ENCODE measurements around the gene CARMIL1. TPM values are rescaled to one million over a fixed set of nuclear protein-coding genes. Genes with fewer than 3 reads are reported as not detected.

Gene CARMIL1
- total RNA-seq: 1 to 10 TPM; 3.9 to 4.0 TPM

DNA sequence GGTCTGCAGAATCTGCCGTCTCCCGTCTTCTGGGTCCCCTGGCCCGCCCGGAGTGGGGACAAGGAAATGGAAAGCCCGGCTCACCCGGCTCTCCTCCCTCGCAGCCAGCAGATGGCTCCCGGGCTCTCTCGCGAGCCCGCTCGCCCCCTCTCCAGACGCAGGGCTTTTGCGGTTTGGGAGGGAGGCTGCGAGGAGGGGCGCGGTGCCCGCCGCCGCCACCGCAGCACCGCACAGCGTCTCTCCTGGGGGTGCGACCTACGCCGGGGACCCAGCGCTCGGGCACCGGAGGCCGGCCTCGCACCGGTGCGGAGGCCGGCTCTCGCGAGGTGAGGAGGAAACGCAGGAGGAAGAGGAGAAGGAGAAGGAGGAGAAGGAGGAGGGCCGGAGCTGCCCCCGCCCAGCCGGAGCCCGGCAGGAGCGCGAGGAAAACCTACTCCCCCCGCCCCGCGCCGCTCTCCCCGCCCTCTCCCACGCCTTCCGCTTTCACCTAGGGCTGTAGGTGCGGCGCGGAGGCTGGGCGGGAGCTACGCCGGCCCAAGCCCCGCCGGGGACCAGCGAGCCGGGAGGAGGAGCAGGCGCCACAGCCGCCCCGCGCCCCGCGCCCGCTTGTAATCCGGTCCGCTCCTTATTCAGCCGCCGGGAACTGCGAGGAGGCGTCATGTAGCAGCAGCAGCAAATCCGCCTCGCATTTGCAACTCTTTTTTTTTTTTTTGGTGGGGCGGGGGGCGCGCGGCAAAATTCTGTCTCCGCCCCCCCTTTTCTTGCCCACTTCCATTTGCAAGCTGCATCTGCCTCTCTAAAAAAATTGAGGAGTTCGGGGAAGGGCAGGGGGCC is at the start of gene CARMIL1:
Gene CARMIL1, plus strand, starts transcription at position 461 of the 834 bp plus-strand sequence. CDS start 422 bp downstream, outside the sequence.
- Mint-ChIP-seq H3K4me3 (peak within 1 kb of the TSS; percentile 83), H3K36me3 (ENCODE audit: low read depth) (no peaks in the 10 kb centered on the region), H3K9me3 (no peaks in the 10 kb centered on the region), H3K27me3 (ENCODE audit: low read depth) (no peaks in the 10 kb centered on the region), H3K27ac (peak within 1 kb of the TSS; percentile 60), H3K4me1 (ENCODE audit: low read depth) (peaks cover 29% of the 10 kb centered on the region)
- peak; percentile 76 for DNase-seq
- CTCF ChIA-PET: interaction anchor here (0.5 to 4.6 kb wide), 38 partner anchors 8 to 314 kb away, joined by 3 to 93 read pairs (median 4); no protein-coding TSS in a partner anchor
- intact Hi-C loops (cut with micrococcal nuclease): loop anchor here (1.0 to 10.0 kb wide), 6 partner anchors 28 to 738 kb away; a partner anchor contains a TSS

DNA sequence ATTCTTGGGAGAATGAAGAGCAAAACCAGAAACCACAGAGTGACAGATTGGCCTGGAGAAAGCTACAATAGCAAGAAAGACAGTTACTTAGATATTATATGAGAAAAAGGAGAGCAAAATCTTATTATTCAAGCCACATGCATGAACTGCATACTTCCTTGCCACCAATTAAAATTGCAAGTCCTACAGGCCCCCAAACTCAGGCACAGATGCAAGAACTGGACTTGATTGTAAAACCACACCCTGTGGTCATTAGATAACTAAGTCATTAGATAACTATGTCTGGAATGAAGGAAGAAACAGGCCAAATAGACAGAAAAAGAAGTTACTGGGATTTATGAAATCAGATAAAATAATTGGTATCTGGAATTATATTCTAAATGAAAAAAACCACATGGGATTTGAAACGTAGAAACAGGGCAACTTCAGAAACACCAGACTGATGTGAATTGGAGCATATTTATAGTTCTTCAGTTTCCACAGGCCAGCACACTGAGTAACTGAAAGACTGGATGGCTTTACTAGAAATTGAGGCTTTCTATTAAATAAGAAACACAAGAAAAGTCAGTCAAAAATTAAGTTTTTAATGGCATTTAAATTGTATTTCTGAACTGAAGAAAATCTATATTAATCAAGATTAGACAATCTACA is 49.4 kb upstream of the CARMIL1 start:
- DNase-seq: no peak
- H3K36me3 Mint-ChIP-seq (ENCODE audit: low read depth): no peaks in the 10 kb centered on the region
- H3K27ac Mint-ChIP-seq: no peak overlapping the region

DNA sequence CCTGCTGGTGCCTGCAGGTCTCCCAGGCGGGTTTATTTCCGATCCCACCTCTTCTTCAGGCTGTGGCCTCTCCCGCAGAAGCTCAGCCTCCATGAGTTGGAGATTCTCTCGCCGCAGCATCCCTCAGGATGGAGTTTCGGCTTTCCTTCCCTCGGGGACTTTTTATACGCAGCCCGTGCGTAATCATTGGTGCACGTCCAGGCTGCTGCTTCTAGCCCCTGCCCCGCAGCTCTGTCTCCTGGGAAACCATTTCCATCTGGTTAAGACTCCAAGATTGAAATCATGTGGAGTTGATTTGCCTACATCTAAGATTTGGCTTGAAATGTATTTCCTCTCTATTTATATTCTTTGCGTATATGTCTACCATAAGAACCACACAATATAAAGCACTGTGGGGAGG is 46.7 kb upstream of the CARMIL1 start:
- Mint-ChIP-seq H3K4me1 (ENCODE audit: low read depth) (peaks cover 5% of the 10 kb centered on the region), H3K9me3 (no peaks in the 10 kb centered on the region), H3K4me3 (no peak overlapping the region), H3K36me3 (ENCODE audit: low read depth) (no peaks in the 10 kb centered on the region), H3K27me3 (ENCODE audit: low read depth) (no peaks in the 10 kb centered on the region), H3K27ac (no peak overlapping the region)
- no peak for DNase-seq
- CTCF ChIA-PET: interaction anchor here (1.7 kb wide), 1 partner anchor 33 kb away, joined by 3 read pairs; no protein-coding TSS in a partner anchor
- intact Hi-C loops (cut with micrococcal nuclease): no loop called here

More for the DNA sequence above, 49.4 kb upstream of the CARMIL1 start:
- intact Hi-C loops (cut with micrococcal nuclease): no loop called here
- Mint-ChIP-seq H3K9me3 (no peaks in the 10 kb centered on the region), H3K4me1 (ENCODE audit: low read depth) (no peaks in the 10 kb centered on the region), H3K27me3 (ENCODE audit: low read depth) (peaks cover 2% of the 10 kb centered on the region), H3K4me3 (no peak overlapping the region)
- CTCF ChIA-PET: no interaction called here

DNA sequence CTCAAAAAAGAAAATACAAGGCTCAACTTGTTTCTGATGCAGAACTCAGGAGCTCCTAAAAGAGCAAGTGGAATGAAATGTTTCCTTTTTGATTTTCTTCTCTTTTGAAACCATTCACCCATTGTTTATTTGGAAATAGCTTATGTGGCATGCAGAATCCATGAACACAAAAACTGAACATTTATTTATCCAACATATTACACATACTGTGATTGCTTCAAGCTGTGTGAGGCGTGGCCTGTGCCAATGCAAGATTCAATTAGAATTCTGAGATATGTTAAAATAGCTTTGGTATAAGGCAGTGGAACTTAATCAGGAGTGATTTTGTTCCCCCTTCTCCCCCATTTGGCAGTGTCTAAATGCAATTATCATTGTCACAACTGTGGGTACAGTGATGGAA is 45.9 kb upstream of the CARMIL1 start:
- H3K27ac Mint-ChIP-seq: no peak overlapping the region
- no peak overlapping the region for H3K4me3 Mint-ChIP-seq
- peaks cover 8% of the 10 kb centered on the region for H3K4me1 Mint-ChIP-seq (ENCODE audit: low read depth)
- H3K36me3 Mint-ChIP-seq (ENCODE audit: low read depth): no peaks in the 10 kb centered on the region
- no peaks in the 10 kb centered on the region for H3K9me3 Mint-ChIP-seq
- CTCF ChIA-PET: interaction anchor here (0.6 to 0.7 kb wide), 2 partner anchors 10 to 231 kb away, joined by 4 to 5 read pairs; no protein-coding TSS in a partner anchor
- intact Hi-C loops (cut with micrococcal nuclease): no loop called here
- DNase-seq: no peak
- H3K27me3 Mint-ChIP-seq (ENCODE audit: low read depth): no peaks in the 10 kb centered on the region

DNA sequence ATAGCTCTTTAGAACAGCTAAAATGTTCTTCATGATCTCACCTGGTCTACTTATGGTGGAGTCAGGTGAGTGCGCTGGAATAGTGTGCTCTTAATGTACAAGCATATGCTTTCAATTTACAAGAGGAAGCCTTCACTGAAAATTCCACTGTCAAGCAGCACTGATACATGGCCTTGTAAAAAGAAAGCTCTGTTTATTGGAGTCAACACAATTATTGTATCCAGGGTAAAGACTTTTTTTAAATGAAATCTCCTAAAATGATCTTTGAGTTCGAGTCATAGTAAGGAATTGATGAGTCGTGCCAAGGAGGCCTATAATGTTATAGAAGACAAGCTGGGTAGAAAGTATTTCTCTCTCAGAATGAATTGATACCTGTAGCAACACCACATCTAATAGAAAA is 41.6 kb upstream of the CARMIL1 start:
- Mint-ChIP-seq H3K4me1 (ENCODE audit: low read depth) (peaks cover 8% of the 10 kb centered on the region), H3K27me3 (ENCODE audit: low read depth) (no peaks in the 10 kb centered on the region), H3K36me3 (ENCODE audit: low read depth) (no peaks in the 10 kb centered on the region), H3K4me3 (no peak overlapping the region), H3K27ac (no peak overlapping the region), H3K9me3 (no peaks in the 10 kb centered on the region)
- CTCF ChIA-PET: interaction anchor here (0.9 kb wide), 1 partner anchor 9 kb away, joined by 4 read pairs; no protein-coding TSS in a partner anchor
- intact Hi-C loops (cut with micrococcal nuclease): loop anchor here (1.0 kb wide), 1 partner anchor 14 kb away; no protein-coding TSS in a partner anchor
- DNase-seq: no peak

DNA sequence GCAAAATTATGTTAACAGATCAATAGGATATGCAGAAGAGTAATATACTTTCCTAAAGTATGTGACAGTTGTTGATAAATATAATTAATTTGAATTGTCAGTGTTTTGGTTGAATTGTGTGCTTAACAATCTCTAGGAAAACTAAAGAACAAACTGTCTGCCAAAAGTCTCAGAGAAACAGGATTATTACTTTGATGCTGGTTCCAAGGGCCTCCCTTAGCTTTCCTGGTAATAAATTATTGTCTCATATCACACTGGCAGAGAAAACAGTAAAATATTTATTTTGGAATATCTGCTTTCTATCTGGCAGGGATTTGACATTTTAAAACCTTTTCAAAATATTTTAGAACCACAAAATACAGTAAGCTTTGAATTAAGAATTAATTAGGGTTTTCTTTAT is 40.1 kb upstream of the CARMIL1 start:
- no peak overlapping the region for H3K4me3 Mint-ChIP-seq
- intact Hi-C loops (cut with micrococcal nuclease): no loop called here

DNA sequence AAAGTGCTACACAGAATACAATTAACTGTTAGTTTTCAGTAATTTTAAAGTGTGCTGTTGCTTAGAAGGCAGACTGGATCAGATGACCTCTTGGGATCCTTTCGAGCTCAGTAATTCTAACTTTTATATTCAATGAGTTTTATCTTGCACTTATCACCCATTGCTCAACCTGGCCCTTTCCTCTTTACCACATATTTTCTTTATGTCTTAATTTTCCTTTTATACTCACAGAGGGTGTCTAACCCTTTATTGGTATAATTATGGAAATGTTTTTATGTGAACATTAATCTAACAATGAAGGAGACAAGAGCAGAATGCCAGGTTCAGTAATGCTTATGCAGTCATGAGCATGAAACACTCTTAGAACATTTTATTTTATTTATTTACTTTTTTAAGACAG is 39.7 kb upstream of the CARMIL1 start:
- Mint-ChIP-seq H3K36me3 (ENCODE audit: low read depth) (no peaks in the 10 kb centered on the region), H3K9me3 (no peaks in the 10 kb centered on the region), H3K27ac (no peak overlapping the region), H3K4me3 (no peak overlapping the region), H3K4me1 (ENCODE audit: low read depth) (peaks cover 8% of the 10 kb centered on the region), H3K27me3 (ENCODE audit: low read depth) (no peaks in the 10 kb centered on the region)
- no peak for DNase-seq
- intact Hi-C loops (cut with micrococcal nuclease): no loop called here
- CTCF ChIA-PET: interaction anchor here (0.6 kb wide), 1 partner anchor 789 kb away, joined by 3 read pairs; no protein-coding TSS in a partner anchor

More for the DNA sequence above, 40.1 kb upstream of the CARMIL1 start:
- Mint-ChIP-seq H3K27me3 (ENCODE audit: low read depth) (no peaks in the 10 kb centered on the region), H3K36me3 (ENCODE audit: low read depth) (no peaks in the 10 kb centered on the region), H3K4me1 (ENCODE audit: low read depth) (peaks cover 8% of the 10 kb centered on the region), H3K9me3 (no peaks in the 10 kb centered on the region), H3K27ac (no peak overlapping the region)
- no peak for DNase-seq
- CTCF ChIA-PET: interaction anchor here (0.6 kb wide), 1 partner anchor 789 kb away, joined by 3 read pairs; no protein-coding TSS in a partner anchor

DNA sequence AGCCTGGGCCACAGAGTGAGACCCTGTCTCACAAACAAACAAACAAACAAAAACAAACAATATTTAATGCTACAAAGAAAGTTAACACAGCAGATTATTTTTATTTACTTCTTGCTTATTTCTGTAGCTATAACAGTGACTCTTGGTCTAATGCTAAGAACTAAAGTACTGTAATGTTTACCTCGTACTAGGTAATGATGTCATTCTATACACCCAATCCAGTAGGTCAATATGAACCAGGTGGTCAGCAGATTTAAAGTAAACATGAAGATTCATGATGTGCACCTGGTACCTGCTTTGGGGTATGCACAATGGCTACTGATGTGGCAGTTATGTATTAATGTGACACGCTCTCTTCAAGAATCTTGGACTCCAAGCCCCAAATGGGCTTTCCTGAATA is 36.6 kb upstream of the CARMIL1 start:
- peaks cover 6% of the 10 kb centered on the region for H3K27me3 Mint-ChIP-seq (ENCODE audit: low read depth)

DNA sequence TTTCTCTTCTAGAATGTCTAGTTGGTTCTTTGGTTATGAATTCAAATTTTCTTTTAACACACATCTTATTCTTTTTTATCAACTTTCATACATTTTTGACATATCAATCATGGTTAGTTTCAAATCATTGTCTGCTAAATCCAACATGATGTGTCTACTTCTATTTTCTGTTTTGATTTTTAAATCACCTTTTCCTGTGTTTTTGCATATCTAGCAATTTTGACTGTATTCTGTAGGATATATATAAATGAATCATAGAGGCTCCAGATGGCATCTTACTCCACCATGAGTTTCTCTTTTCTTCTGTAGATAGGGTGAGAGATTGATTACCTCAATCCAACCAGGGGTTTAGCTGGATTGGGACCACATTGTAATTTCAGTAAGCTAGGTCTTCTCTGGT is 34.3 kb upstream of the CARMIL1 start:
- H3K4me3 Mint-ChIP-seq: no peak overlapping the region
- H3K36me3 Mint-ChIP-seq (ENCODE audit: low read depth): no peaks in the 10 kb centered on the region
- no peaks in the 10 kb centered on the region for H3K9me3 Mint-ChIP-seq
- CTCF ChIA-PET: interaction anchor here (0.6 to 2.0 kb wide), 2 partner anchors 21 to 98 kb away, joined by 3 to 9 read pairs; no protein-coding TSS in a partner anchor
- H3K4me1 Mint-ChIP-seq (ENCODE audit: low read depth): no peaks in the 10 kb centered on the region
- H3K27ac Mint-ChIP-seq: no peak overlapping the region
- peaks cover 6% of the 10 kb centered on the region for H3K27me3 Mint-ChIP-seq (ENCODE audit: low read depth)
- intact Hi-C loops (cut with micrococcal nuclease): no loop called here
- DNase-seq: no peak

More for the DNA sequence above, 36.6 kb upstream of the CARMIL1 start:
- CTCF ChIA-PET: interaction anchor here (1.9 kb wide), 1 partner anchor 23 kb away, joined by 6 read pairs; no protein-coding TSS in a partner anchor
- Mint-ChIP-seq H3K27ac (no peak overlapping the region), H3K4me1 (ENCODE audit: low read depth) (peaks cover 2% of the 10 kb centered on the region), H3K36me3 (ENCODE audit: low read depth) (no peaks in the 10 kb centered on the region), H3K9me3 (no peaks in the 10 kb centered on the region), H3K4me3 (no peak overlapping the region)
- no peak for DNase-seq
- intact Hi-C loops (cut with micrococcal nuclease): no loop called here

DNA sequence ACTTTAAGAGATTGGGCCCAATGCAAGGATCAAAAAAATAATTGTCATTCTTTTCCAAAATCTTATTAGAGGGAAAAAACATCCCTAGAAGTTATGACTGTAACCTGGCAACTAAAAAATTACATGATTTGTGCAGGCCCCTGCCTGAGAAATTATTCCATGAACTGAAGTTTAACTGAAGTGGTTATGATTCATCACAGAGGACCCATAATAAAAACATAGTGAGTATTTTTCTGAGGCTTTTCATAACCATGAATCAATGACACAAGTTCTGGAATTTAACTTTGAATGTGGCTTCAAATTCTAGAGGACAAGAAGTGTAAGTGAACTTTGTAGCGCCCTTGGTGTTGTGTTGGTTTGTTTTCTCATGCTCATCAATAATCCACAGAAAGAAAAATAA is 31.1 kb upstream of the CARMIL1 start:
- H3K4me3 Mint-ChIP-seq: no peak overlapping the region
- CTCF ChIA-PET: no interaction called here
- H3K27me3 Mint-ChIP-seq (ENCODE audit: low read depth): peaks cover 6% of the 10 kb centered on the region
- H3K27ac Mint-ChIP-seq: no peak overlapping the region
- intact Hi-C loops (cut with micrococcal nuclease): no loop called here
- DNase-seq: no peak
- no peaks in the 10 kb centered on the region for H3K36me3 Mint-ChIP-seq (ENCODE audit: low read depth)
- peaks cover 12% of the 10 kb centered on the region for H3K4me1 Mint-ChIP-seq (ENCODE audit: low read depth)
- H3K9me3 Mint-ChIP-seq: no peaks in the 10 kb centered on the region

DNA sequence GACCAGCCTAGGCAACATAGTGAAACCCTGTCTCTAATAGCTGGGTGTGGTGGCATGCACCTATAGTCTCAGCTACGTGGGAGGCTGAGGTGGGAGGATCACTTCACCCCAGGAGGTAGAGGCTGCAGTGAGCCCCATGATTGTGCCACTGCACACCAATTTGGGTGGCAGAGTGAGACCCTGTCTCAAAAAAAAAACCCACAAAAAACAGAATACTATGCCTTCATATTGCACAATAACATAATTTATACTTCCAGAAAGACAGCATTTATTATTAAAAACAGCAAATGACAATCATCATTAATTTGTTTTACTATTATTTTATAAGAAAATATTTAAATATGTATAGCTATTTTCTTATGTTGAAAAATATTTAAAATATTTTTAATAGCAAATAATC is 30.0 kb upstream of the CARMIL1 start:
- Mint-ChIP-seq H3K4me1 (ENCODE audit: low read depth) (peaks cover 12% of the 10 kb centered on the region), H3K27me3 (ENCODE audit: low read depth) (peaks cover 6% of the 10 kb centered on the region), H3K27ac (no peak overlapping the region), H3K4me3 (no peak overlapping the region), H3K36me3 (ENCODE audit: low read depth) (no peaks in the 10 kb centered on the region), H3K9me3 (no peaks in the 10 kb centered on the region)
- DNase-seq: no peak
- CTCF ChIA-PET: interaction anchor here (0.6 kb wide), 1 partner anchor 253 kb away, joined by 3 read pairs; no protein-coding TSS in a partner anchor
- intact Hi-C loops (cut with micrococcal nuclease): no loop called here

DNA sequence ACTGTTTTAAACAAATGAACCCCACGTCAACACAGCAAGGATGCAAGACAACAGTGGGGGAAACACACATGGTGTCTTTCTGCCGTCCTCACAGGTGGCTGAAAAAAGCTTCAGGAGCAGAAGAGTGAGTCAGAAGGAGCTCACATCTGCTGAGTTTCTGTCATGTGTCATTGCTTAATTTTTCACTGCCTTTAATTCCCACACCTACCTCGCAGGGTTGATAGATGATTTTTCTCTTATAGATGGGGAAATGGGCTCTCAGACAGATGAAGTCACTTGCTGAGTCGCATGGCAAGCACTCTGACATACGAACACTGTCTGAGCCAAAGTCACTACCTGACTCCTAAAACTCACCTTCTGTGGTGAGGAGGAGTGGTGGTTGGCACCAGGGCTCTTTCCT is 28.3 kb upstream of the CARMIL1 start:
- Mint-ChIP-seq H3K9me3 (no peaks in the 10 kb centered on the region), H3K36me3 (ENCODE audit: low read depth) (no peaks in the 10 kb centered on the region), H3K27me3 (ENCODE audit: low read depth) (no peaks in the 10 kb centered on the region), H3K4me3 (no peak overlapping the region), H3K4me1 (ENCODE audit: low read depth) (peaks cover 12% of the 10 kb centered on the region), H3K27ac (peak overlapping the region; percentile 62)
- DNase-seq: peak; percentile 76
- intact Hi-C loops (cut with micrococcal nuclease): loop anchor here (1.0 kb wide), 4 partner anchors 14 to 224 kb away; partner anchors contain the start of gene CARMIL1
- CTCF ChIA-PET: interaction anchor here (0.6 to 4.8 kb wide), 6 partner anchors 15 to 323 kb away, joined by 3 to 28 read pairs (median 4); no protein-coding TSS in a partner anchor
